ENCODE results near the gene VSNL1. TPM values are rescaled to one million over a fixed set of nuclear protein-coding genes. Genes with fewer than 3 reads are reported as not detected.

VSNL1 gene
- total RNA-seq, 1 experiment from 2014 or later: 9.9 TPM

- Histone ChIP-seq H2BK120ac (ENCODE audit: low read depth, low read length, poor library complexity, severe bottlenecking) (no peak overlapping the region), H3K56ac (ENCODE audit: insufficient read length, low read depth, low read length) (no peak overlapping the region), H4K5ac (ENCODE audit: insufficient read length, low read depth, low read length) (no peak overlapping the region), H3K27ac (ENCODE audit: insufficient read length, low read depth, low read length) (no peak overlapping the region), H2BK5ac (ENCODE audit: insufficient read length, low read length) (no peak overlapping the region), H3K79me2 (ENCODE audit: insufficient read depth, low read length) (peaks cover 8% of the 10 kb centered on the region; the same call in 1 of the 2 replicates), H3K4me2 (ENCODE audit: insufficient read depth, insufficient read length, low read length) (no peak overlapping the region), H2BK20ac (ENCODE audit: low read depth, low read length, poor library complexity, severe bottlenecking) (no peak overlapping the region), H4K91ac (ENCODE audit: insufficient read length, low read depth, low read length) (no peak overlapping the region), H3K14ac (ENCODE audit: insufficient read depth, low read length) (no peak overlapping the region), H3K27me3 (ENCODE audit: insufficient read depth, low read length) (no peaks in the 10 kb centered on the region), H3K4me1 (ENCODE audit: insufficient read depth, low read length) (peaks cover 23% of the 10 kb centered on the region; the same call in 1 of the 2 replicates), H4K8ac (replicated peaks; ENCODE audit: insufficient read length, low read depth, low read length) (no peak overlapping the region), H3K4ac (ENCODE audit: low read depth, low read length) (no peak overlapping the region), H3K18ac (ENCODE audit: insufficient read length, low read depth, low read length) (no peak overlapping the region), H3K23ac (ENCODE audit: insufficient read length, low read depth, low read length) (no peak overlapping the region), H3K9me3 (ENCODE audit: control insufficient read depth, low read depth, low read length) (no peaks in the 10 kb centered on the region), H2AFZ (ENCODE audit: low read length) (no peak overlapping the region), H3K79me1 (ENCODE audit: insufficient read depth, low read depth, low read length, poor library complexity, severe bottlenecking) (no peaks in the 10 kb centered on the region), H3T11ph (ENCODE audit: low read length) (no peak overlapping the region), H3K23me2 (ENCODE audit: insufficient read length, low read depth, low read length, poor library complexity, severe bottlenecking) (no peaks in the 10 kb centered on the region), H2BK12ac (ENCODE audit: insufficient read length, low read depth, low read length) (no peak overlapping the region), H4K20me1 (ENCODE audit: control insufficient read depth, insufficient read depth, insufficient read length) (no peaks in the 10 kb centered on the region), H2AK5ac (ENCODE audit: insufficient read length, low read length) (no peak overlapping the region), H2BK15ac (ENCODE audit: low read depth, low read length) (no peak overlapping the region), H3K9ac (ENCODE audit: extremely low read depth, insufficient read length, low read length) (no peak overlapping the region)
- Mint-ChIP-seq H3K36me3 (ENCODE audit: insufficient read depth in 1 of 3, low read depth in 3 of 3) (0 out of 7 replicates have a peak, but pooled peaks cover 0 to 5% (median 0%) of the 10 kb centered on the region in 3 experiments), H3K4me1 (peaks cover 42 to 46% of the 10 kb centered on the region in 2 experiments), H3K4me3 (no peak overlapping the region), H3K9me3 (no peaks in the 10 kb centered on the region), H3K27me3 (ENCODE audit: low read depth) (no peaks in the 10 kb centered on the region), H3K27ac (no peak overlapping the region)
- TF ChIP-seq CTCF (conservative IDR thresholded peaks at IDR 0.05): no peak
- no CpG with 5 or more reads among the region's 2 CpGs for WGBS (ENCODE audit: extremely low coverage, insufficient read length, low lambda C conversion rate)
- DNase-seq: no peak
These were observed 47.5 kb downstream of the VSNL1 start for GRCh38 chr2:17588031-17588430.
